Type B pancreatic cell (in vitro differentiated cells): ENCODE results near the gene UCHL3. TPM values are rescaled to one million over a fixed set of nuclear protein-coding genes. Genes with fewer than 3 reads are reported as not detected.
A peak's percentile ranks its signal among the peaks of the same experiment; 100 is the strongest.

Experiments used
- DNase-seq: peaks from one replicate; pipeline ENCODE4 v3.0.0; 2021; ENCODE audit warnings: mixed read lengths; ENCODE audit not compliant: unreplicated experiment; ENCODE audit errors: extremely low spot score
- H3K27ac Mint-ChIP-seq: 2 replicates; pipeline ENCODE4 v1.8.0; 2021; ENCODE audit warnings: mild to moderate bottlenecking, mixed read lengths
- H3K27me3 Mint-ChIP-seq: 2 replicates; pipeline ENCODE4 v1.8.0; 2021; ENCODE audit warnings: mixed read lengths
- H3K36me3 Mint-ChIP-seq: 2 replicates; pipeline ENCODE4 v1.8.0; 2021; ENCODE audit warnings: mixed read lengths
- H3K4me1 Mint-ChIP-seq: one replicate; pipeline ENCODE4 v1.8.0; 2021; ENCODE audit warnings: mixed read lengths; ENCODE audit not compliant: unreplicated experiment
- H3K4me3 Mint-ChIP-seq: 2 replicates; pipeline ENCODE4 v1.8.0; 2021; ENCODE audit warnings: mild to moderate bottlenecking, mixed read lengths
- H3K9me3 Mint-ChIP-seq: 2 replicates; pipeline ENCODE4 v1.8.0; 2021; ENCODE audit warnings: mixed read lengths
- total RNA-seq: library from RNA; stranded (reverse); gene quantifications from 2 replicates; pipeline ENCODE4 v1.2.1, GENCODE V29; 2021; ENCODE audit warnings: low replicate concordance
- TF ChIP-seq, protein P1 (sequence below): fragments of 200-600 bp; sonication (generic); conservative IDR thresholded peaks from 2 replicates; pipeline ENCODE4 v1.5.0; 2021; ENCODE audit warnings: antibody characterized with exemption, mild to moderate bottlenecking

UCHL3 gene
- total RNA-seq, 1 donor from 2014 or later: 31.1 TPM

DNA sequence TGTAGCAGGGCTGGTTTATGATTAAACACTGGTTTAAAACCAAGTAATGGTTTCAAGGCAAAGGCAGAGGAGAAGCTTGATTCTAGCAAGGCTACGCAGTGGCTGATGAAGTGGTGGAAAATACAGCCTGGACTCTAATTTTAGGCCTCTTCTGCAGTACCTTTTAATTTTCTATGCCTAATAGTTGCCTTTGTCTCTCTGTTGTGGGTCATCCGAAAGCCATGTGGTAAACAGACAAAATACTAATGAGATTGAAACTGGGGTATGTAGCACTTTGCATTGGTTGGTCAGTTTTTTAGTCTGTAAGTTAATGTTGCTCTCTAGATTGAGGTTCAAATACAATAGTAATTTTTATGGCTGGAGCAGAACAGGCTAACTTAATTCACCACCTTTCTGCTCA lies 89.9 kb downstream of the UCHL3 start:
- H3K27me3 Mint-ChIP-seq: peaks cover 36% of the 10 kb centered on the region
- H3K27ac Mint-ChIP-seq: no peak overlapping the region
- H3K36me3 Mint-ChIP-seq: no peaks in the 10 kb centered on the region
- TF ChIP-seq, protein P1, sequence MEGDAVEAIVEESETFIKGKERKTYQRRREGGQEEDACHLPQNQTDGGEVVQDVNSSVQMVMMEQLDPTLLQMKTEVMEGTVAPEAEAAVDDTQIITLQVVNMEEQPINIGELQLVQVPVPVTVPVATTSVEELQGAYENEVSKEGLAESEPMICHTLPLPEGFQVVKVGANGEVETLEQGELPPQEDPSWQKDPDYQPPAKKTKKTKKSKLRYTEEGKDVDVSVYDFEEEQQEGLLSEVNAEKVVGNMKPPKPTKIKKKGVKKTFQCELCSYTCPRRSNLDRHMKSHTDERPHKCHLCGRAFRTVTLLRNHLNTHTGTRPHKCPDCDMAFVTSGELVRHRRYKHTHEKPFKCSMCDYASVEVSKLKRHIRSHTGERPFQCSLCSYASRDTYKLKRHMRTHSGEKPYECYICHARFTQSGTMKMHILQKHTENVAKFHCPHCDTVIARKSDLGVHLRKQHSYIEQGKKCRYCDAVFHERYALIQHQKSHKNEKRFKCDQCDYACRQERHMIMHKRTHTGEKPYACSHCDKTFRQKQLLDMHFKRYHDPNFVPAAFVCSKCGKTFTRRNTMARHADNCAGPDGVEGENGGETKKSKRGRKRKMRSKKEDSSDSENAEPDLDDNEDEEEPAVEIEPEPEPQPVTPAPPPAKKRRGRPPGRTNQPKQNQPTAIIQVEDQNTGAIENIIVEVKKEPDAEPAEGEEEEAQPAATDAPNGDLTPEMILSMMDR: no peak
- no peak overlapping the region for H3K4me3 Mint-ChIP-seq
- no peaks in the 10 kb centered on the region for H3K9me3 Mint-ChIP-seq
- H3K4me1 Mint-ChIP-seq: peaks cover 13% of the 10 kb centered on the region
- no peak for DNase-seq

DNA sequence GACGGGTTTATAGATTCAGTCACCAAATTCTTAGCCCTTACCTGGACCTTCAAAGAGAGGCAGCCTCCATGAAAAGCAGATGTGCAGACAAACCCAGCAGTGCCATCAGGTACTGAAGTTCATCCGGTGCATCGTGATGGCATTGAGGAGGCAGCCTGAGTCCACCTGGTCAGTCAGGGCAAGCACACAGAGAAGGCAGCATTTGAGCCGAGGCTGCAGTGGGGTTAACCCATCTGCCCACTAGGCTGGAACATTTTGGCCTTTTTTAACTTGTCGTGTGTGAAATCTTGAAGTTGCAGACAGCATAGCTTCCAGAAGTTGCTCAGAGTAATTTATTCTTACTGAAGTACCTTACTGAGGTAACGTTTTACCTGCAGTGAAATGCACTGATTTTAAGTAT lies 91.4 kb downstream of the UCHL3 start:
- H3K27ac Mint-ChIP-seq: no peak overlapping the region
- no peak overlapping the region for H3K4me3 Mint-ChIP-seq
- TF ChIP-seq, protein P1: no peak
- H3K36me3 Mint-ChIP-seq: no peaks in the 10 kb centered on the region
- peaks cover 13% of the 10 kb centered on the region for H3K4me1 Mint-ChIP-seq
- peaks cover 32% of the 10 kb centered on the region for H3K27me3 Mint-ChIP-seq
- no peak for DNase-seq
- no peaks in the 10 kb centered on the region for H3K9me3 Mint-ChIP-seq

DNA sequence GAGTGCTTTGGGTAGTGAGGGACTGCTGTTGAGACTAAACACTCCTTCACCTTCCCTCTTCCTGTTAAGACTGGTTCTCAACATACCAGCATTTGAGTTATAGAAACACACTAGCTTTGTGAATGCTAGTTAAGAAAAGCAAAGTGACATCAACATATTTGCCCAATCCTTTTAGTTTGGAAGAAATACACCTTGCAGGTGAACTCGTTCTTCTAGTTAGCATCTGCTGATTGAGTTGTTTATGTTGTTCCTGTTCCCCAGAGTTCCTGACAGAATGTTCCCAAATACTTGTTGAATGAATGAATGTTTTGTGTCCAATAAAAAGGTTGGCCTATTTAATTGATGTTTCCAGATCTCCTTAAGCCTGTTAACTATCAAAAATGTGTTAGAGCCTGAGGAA lies 93.6 kb downstream of the UCHL3 start:
- DNase-seq: no peak
- Mint-ChIP-seq H3K4me1 (peaks cover 1% of the 10 kb centered on the region), H3K27me3 (peaks cover 21% of the 10 kb centered on the region), H3K27ac (peak overlapping the region; percentile 53), H3K36me3 (peaks cover 3% of the 10 kb centered on the region), H3K4me3 (no peak overlapping the region), H3K9me3 (no peaks in the 10 kb centered on the region)
- TF ChIP-seq, protein P1: no peak

DNA sequence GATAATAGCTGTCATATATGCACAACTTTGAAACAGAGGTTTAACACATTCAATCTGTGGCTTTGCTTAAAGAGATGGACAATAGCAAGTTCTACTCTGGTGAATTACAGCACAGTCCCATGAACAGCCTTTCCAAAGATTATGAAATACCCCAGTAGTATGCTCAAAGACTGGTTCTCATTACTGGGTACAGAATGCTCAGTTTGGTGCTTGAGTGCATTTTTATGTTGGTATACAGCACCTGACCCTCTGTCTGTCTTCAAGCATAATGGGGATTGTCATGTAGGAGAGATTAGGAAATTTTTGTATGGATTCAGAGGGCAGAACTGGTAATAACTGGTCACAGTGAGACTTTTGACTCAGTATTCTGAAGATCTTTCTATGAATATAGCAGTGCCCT lies 94.1 kb downstream of the UCHL3 start:
- no peak for DNase-seq
- Mint-ChIP-seq H3K27ac (no peak overlapping the region), H3K9me3 (no peaks in the 10 kb centered on the region), H3K27me3 (peaks cover 15% of the 10 kb centered on the region), H3K36me3 (peaks cover 3% of the 10 kb centered on the region), H3K4me3 (no peak overlapping the region), H3K4me1 (no peaks in the 10 kb centered on the region)
- TF ChIP-seq, protein P1: no peak

DNA sequence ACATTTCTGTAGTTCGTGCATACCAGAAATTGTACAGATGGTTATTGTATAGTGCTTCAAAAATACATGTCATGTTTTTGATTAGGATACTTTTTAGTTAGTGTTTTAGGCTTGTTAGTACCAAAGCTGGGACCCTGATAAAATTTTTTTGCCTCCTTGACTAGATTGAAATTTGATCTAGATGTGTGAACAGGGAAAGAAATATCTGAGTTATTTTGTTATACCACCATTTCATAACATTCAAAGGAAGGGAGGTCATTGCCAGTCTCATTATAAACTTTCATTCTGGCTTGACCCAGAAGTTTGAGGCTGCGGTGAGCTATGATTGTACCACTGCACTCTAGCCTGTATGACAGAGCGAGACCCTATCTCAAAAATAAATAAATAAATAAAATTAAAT lies 95.5 kb downstream of the UCHL3 start:
- Mint-ChIP-seq H3K4me1 (no peaks in the 10 kb centered on the region), H3K27ac (no peak overlapping the region), H3K4me3 (no peak overlapping the region), H3K27me3 (peaks cover 4% of the 10 kb centered on the region), H3K9me3 (peaks cover 4% of the 10 kb centered on the region), H3K36me3 (peaks cover 3% of the 10 kb centered on the region)
- TF ChIP-seq, protein P1: no peak
- DNase-seq: no peak
